ENCODE measurements around the gene ZFHX3.

The ZFHX3 gene

GRCh38 chr16:72864130-72864833 is 183.6 kb downstream of the ZFHX3 start:
- peaks cover 0 to 5% of the 10 kb centered on the region in 2 donors for H3K36me3 ChIP-seq (ENCODE audit: control insufficient read depth in 1 of 2, insufficient read depth in 2 of 2, low read length in 2 of 2)
- H3K9ac ChIP-seq (ENCODE audit: low read depth in 1 of 2, low read length in 2 of 2): no peak overlapping the region
- H3K4me1 ChIP-seq (ENCODE audit: control insufficient read depth in 1 of 2, insufficient read depth in 2 of 2, low read length in 2 of 2): no peaks in the 10 kb centered on the region
- H3K27ac ChIP-seq (ENCODE audit: low read depth, low read length): no peak overlapping the region
- H3K9me3 ChIP-seq (ENCODE audit: control insufficient read depth in 1 of 2, low read length in 2 of 2): no peaks in the 10 kb centered on the region
- H3K27me3 ChIP-seq (ENCODE audit: control insufficient read depth in 1 of 2, insufficient read depth in 2 of 2, low read length in 2 of 2): no peaks in the 10 kb centered on the region
- no peak overlapping the region for H3K4me3 ChIP-seq (ENCODE audit: low read depth in 1 of 2, low read length in 2 of 2)

DNA sequence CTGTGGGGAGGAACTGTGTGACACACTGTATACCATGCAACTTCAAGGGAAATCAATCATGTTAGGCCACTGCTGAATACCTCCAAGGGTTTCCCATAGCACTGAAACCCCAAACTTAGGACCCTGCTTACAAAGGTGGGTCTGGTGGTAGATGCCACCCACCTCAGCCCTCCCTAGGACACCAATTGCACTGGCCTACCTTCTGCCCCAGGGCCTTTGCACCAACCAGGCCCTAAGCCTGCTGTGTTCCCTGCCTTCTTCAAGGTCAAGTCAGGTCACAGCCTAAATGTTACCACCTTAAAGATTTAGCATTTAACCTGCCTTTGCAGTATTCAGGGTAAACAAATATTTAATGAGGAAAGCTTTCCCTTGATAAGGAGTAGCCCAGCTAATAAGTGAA is 185.8 kb downstream of the ZFHX3 start:
- Histone ChIP-seq H3K9ac (ENCODE audit: low read depth in 1 of 2, low read length in 2 of 2) (no peak overlapping the region), H3K36me3 (ENCODE audit: control insufficient read depth in 1 of 2, insufficient read depth in 2 of 2, low read length in 2 of 2) (peaks cover 0 to 5% of the 10 kb centered on the region in 2 donors), H3K4me1 (ENCODE audit: control insufficient read depth in 1 of 2, insufficient read depth in 2 of 2, low read length in 2 of 2) (no peaks in the 10 kb centered on the region), H3K4me3 (ENCODE audit: low read depth in 1 of 2, low read length in 2 of 2) (no peak overlapping the region), H3K9me3 (ENCODE audit: control insufficient read depth in 1 of 2, low read length in 2 of 2) (no peaks in the 10 kb centered on the region), H3K27ac (ENCODE audit: low read depth, low read length) (no peak overlapping the region), H3K27me3 (ENCODE audit: control insufficient read depth in 1 of 2, insufficient read depth in 2 of 2, low read length in 2 of 2) (no peaks in the 10 kb centered on the region)

- H3K4me3 ChIP-seq (ENCODE audit: low read depth in 1 of 2, low read length in 2 of 2): no peak overlapping the region
Measured at GRCh38 chr16:72860726-72861562, 187.0 kb downstream of the ZFHX3 start.

DNA sequence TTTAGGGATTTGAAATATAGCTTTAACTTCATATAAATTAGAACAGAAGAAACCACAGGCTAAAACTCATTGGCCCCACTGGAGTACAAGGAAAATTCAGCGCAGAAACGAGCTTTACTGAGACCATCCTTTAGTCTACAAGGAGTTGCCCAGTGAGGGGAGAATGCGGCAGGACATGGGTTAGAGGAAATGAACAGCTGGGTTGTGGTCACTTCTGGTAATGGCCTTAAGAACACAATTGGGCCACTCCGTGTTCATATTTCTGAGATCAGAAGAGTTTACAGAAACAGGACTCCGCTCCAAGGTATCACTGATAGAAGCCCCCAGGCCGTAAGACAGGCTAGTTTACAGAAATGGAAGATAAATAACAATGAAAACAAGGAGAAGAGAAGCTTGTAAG is 188.3 kb downstream of the ZFHX3 start:
- no peaks in the 10 kb centered on the region for H3K36me3 ChIP-seq (ENCODE audit: control insufficient read depth in 1 of 2, insufficient read depth in 2 of 2, low read length in 2 of 2)
- H3K9me3 ChIP-seq (ENCODE audit: control insufficient read depth in 1 of 2, low read length in 2 of 2): no peaks in the 10 kb centered on the region
- no peak overlapping the region for H3K9ac ChIP-seq (ENCODE audit: low read depth in 1 of 2, low read length in 2 of 2)
- no peaks in the 10 kb centered on the region for H3K27me3 ChIP-seq (ENCODE audit: control insufficient read depth in 1 of 2, insufficient read depth in 2 of 2, low read length in 2 of 2)
- no peak overlapping the region for H3K27ac ChIP-seq (ENCODE audit: low read depth, low read length)
- H3K4me1 ChIP-seq (ENCODE audit: control insufficient read depth in 1 of 2, insufficient read depth in 2 of 2, low read length in 2 of 2): no peaks in the 10 kb centered on the region
- no peak overlapping the region for H3K4me3 ChIP-seq (ENCODE audit: low read depth in 1 of 2, low read length in 2 of 2)

More at GRCh38 chr16:72860726-72861562, 187.0 kb downstream of the ZFHX3 start:
- Histone ChIP-seq H3K4me1 (ENCODE audit: control insufficient read depth in 1 of 2, insufficient read depth in 2 of 2, low read length in 2 of 2) (no peaks in the 10 kb centered on the region), H3K9me3 (ENCODE audit: control insufficient read depth in 1 of 2, low read length in 2 of 2) (no peaks in the 10 kb centered on the region), H3K27ac (ENCODE audit: low read depth, low read length) (no peak overlapping the region), H3K27me3 (ENCODE audit: control insufficient read depth in 1 of 2, insufficient read depth in 2 of 2, low read length in 2 of 2) (no peaks in the 10 kb centered on the region), H3K36me3 (ENCODE audit: control insufficient read depth in 1 of 2, insufficient read depth in 2 of 2, low read length in 2 of 2) (peaks cover 0 to 5% of the 10 kb centered on the region in 2 donors), H3K9ac (ENCODE audit: low read depth in 1 of 2, low read length in 2 of 2) (no peak overlapping the region)

GRCh38 chr16:72858665-72859493 is 189.0 kb downstream of the ZFHX3 start:
- Histone ChIP-seq H3K9ac (ENCODE audit: low read depth in 1 of 2, low read length in 2 of 2) (no peak overlapping the region), H3K36me3 (ENCODE audit: control insufficient read depth in 1 of 2, insufficient read depth in 2 of 2, low read length in 2 of 2) (no peaks in the 10 kb centered on the region), H3K27me3 (ENCODE audit: control insufficient read depth in 1 of 2, insufficient read depth in 2 of 2, low read length in 2 of 2) (no peaks in the 10 kb centered on the region), H3K4me3 (ENCODE audit: low read depth in 1 of 2, low read length in 2 of 2) (no peak overlapping the region), H3K27ac (ENCODE audit: low read depth, low read length) (no peak overlapping the region), H3K9me3 (ENCODE audit: control insufficient read depth in 1 of 2, low read length in 2 of 2) (no peaks in the 10 kb centered on the region), H3K4me1 (ENCODE audit: control insufficient read depth in 1 of 2, insufficient read depth in 2 of 2, low read length in 2 of 2) (no peaks in the 10 kb centered on the region)

DNA sequence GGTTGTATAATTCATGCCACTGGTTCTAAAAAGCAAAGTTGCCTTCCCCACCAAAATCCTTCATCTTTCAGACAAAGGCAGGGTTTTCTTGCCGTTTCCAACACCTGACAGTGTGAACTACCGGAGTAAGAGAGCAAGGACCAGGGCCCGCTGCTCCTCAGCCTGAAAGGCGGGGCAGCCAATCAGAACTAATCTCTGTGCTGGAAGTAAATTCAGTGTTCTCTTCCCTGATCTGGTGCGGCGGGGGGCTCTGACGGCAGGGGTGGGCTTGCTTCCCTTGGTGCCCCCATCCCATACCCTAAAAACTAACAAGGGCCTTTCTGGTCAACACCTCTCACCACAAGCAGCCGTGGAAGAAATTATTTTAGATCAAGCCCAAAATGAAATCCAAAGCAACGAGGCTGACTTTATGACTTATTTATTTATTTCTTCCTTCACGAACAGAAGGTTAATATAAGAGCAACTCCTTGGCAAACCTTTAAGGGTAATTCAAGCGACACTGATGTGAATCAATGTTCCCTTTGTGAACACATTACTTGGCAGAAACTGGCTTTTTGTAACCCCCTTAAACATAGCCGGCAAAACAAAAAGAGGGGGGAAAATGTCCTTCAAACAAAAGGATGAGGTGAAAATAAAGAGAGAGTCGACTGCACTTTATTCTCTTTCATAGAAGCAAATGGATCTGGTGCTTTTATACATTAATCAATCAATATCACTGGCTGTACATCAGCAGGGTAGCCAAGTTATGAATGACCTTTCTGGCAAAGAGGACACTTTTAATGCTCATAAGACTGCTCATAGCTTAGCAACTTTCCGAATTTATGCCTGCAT is 189.9 kb downstream of the ZFHX3 start:
- no peaks in the 10 kb centered on the region for H3K4me1 ChIP-seq (ENCODE audit: control insufficient read depth in 1 of 2, insufficient read depth in 2 of 2, low read length in 2 of 2)
- H3K27ac ChIP-seq (ENCODE audit: low read depth, low read length): no peak overlapping the region
- no peaks in the 10 kb centered on the region for H3K27me3 ChIP-seq (ENCODE audit: control insufficient read depth in 1 of 2, insufficient read depth in 2 of 2, low read length in 2 of 2)
- H3K4me3 ChIP-seq (ENCODE audit: low read depth in 1 of 2, low read length in 2 of 2): no peak overlapping the region
- H3K9me3 ChIP-seq (ENCODE audit: control insufficient read depth in 1 of 2, low read length in 2 of 2): no peaks in the 10 kb centered on the region
- H3K9ac ChIP-seq (ENCODE audit: low read depth in 1 of 2, low read length in 2 of 2): no peak overlapping the region
- no peaks in the 10 kb centered on the region for H3K36me3 ChIP-seq (ENCODE audit: control insufficient read depth in 1 of 2, insufficient read depth in 2 of 2, low read length in 2 of 2)

DNA sequence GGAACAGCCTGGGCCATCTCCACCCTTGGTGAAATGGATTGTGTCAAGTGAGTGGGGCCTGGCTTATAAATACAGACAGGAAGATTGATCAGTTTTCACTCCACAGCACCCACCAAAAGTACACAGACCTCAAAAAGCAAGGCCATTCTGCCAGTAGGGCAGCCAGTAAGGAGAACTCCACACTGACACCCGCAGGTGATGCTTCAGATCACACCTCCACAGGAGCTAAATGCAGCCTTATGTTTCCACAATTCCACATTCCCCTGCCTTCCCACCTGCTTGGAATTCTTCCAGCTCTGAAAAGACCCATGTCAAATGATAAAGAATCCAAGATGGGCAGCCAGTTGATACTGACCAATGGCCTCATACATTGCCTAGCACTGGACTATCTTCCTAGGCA is 191.1 kb downstream of the ZFHX3 start:
- H3K27ac ChIP-seq (ENCODE audit: low read depth, low read length): no peak overlapping the region
- no peak overlapping the region for H3K4me3 ChIP-seq (ENCODE audit: low read depth in 1 of 2, low read length in 2 of 2)
- no peak overlapping the region for H3K9ac ChIP-seq (ENCODE audit: low read depth in 1 of 2, low read length in 2 of 2)
- no peaks in the 10 kb centered on the region for H3K27me3 ChIP-seq (ENCODE audit: control insufficient read depth in 1 of 2, insufficient read depth in 2 of 2, low read length in 2 of 2)
- H3K9me3 ChIP-seq (ENCODE audit: control insufficient read depth in 1 of 2, low read length in 2 of 2): no peaks in the 10 kb centered on the region
- H3K4me1 ChIP-seq (ENCODE audit: control insufficient read depth in 1 of 2, insufficient read depth in 2 of 2, low read length in 2 of 2): no peaks in the 10 kb centered on the region
- no peaks in the 10 kb centered on the region for H3K36me3 ChIP-seq (ENCODE audit: control insufficient read depth in 1 of 2, insufficient read depth in 2 of 2, low read length in 2 of 2)

DNA sequence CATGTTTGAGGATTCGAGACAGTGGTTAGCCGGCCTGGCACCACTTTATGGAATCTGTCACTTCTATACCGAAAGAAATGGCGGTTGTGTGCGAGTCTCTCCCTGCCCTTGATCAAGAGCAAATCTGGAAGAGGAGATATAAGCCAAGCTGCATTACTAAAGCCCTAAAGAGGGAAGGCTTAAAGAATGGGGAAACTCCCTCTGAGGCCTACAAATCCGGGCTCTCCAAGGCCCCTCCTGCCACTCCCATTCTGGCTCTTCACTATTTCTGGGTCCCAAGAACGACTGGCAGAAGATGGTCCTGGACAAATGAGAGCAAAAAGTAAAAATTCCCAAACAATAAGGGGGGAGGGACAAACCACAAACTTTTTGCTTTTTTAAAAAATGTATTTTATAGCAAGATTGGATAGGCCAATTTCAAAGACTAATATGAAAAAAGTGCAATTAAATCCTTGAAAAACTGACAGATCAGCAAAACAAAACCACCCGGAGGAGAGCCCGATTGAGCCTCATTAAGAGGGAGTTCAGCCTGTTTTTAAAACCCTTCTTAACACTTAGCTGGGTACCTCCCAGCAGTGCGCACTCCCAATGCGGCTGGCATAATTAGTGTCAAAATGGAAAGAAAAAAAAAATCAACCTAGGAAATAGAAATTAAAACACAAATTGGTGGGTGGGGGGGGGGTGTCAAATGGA is 193.5 kb downstream of the ZFHX3 start:
- no peaks in the 10 kb centered on the region for H3K9me3 ChIP-seq (ENCODE audit: control insufficient read depth in 1 of 2, low read length in 2 of 2)
- no peak overlapping the region for H3K27ac ChIP-seq (ENCODE audit: low read depth, low read length)
- H3K4me1 ChIP-seq (ENCODE audit: control insufficient read depth in 1 of 2, insufficient read depth in 2 of 2, low read length in 2 of 2): peaks cover 0 to 4% of the 10 kb centered on the region in 2 donors
- H3K4me3 ChIP-seq (ENCODE audit: low read depth in 1 of 2, low read length in 2 of 2): no peak overlapping the region
- no peaks in the 10 kb centered on the region for H3K36me3 ChIP-seq (ENCODE audit: control insufficient read depth in 1 of 2, insufficient read depth in 2 of 2, low read length in 2 of 2)
- no peak overlapping the region for H3K9ac ChIP-seq (ENCODE audit: low read depth in 1 of 2, low read length in 2 of 2)
- no peaks in the 10 kb centered on the region for H3K27me3 ChIP-seq (ENCODE audit: control insufficient read depth in 1 of 2, insufficient read depth in 2 of 2, low read length in 2 of 2)

DNA sequence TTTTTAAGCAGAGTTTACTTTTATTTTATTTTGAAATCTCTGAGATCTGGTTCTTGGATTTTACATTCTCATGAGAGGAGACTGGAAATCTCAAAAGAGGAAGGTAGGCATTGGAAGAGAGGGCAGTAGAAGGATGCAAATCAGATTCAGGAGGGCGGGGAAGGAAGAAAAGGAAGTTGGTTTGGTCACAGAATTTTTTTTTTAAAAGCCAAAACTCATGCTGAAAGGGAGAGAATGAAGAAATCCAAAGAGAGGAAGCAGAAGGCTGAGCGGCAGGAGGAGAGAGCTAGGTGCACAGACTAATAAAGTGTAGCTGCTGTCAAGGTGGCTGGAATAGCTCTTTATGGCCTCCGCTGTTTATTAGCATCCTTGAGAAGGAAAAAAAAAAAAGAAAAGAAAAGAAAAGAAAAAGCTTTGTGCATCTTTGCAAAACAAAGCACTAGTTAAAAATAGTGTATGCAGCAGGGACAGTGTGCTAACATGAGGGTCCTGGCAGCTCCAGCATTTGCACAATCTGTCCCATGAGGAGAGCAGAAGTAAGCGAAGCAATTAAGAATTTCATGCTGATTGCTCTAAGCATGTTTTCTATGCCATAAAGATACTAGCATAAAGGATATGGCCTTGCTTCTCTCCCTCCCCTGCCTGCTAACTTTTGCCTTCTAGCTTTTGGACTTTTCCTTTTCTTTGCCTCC is 194.2 kb downstream of the ZFHX3 start:
- Histone ChIP-seq H3K4me3 (ENCODE audit: low read depth in 1 of 2, low read length in 2 of 2) (no peak overlapping the region), H3K36me3 (ENCODE audit: control insufficient read depth in 1 of 2, insufficient read depth in 2 of 2, low read length in 2 of 2) (no peaks in the 10 kb centered on the region), H3K27ac (ENCODE audit: low read depth, low read length) (no peak overlapping the region), H3K9ac (ENCODE audit: low read depth in 1 of 2, low read length in 2 of 2) (no peak overlapping the region), H3K4me1 (ENCODE audit: control insufficient read depth in 1 of 2, insufficient read depth in 2 of 2, low read length in 2 of 2) (peaks cover 6 to 10% of the 10 kb centered on the region in 2 donors), H3K27me3 (ENCODE audit: control insufficient read depth in 1 of 2, insufficient read depth in 2 of 2, low read length in 2 of 2) (no peaks in the 10 kb centered on the region), H3K9me3 (ENCODE audit: control insufficient read depth in 1 of 2, low read length in 2 of 2) (no peaks in the 10 kb centered on the region)

All from duodenal mucosa (tissue), 2 donors.